GDM1 (cell line): Measurements from ENCODE around the gene NOL4.
"Not testable (repeated sequence)": the region's sequence is repeated elsewhere in the genome, so short reads cannot be mapped to it uniquely, and the experiment has no call there.

Source experiments
- DNase-seq: peaks from one replicate; lab custom pipeline; 2025; lab: John Stamatoyannopoulos, UW

Gene NOL4

GRCh38 chr18:34224423-34225217 is at the start of gene NOL4:
Gene NOL4 (minus strand): TSS chr18:34224913. CDS start chr18:34223253, 1,660 bp downstream.
- DNase-seq: no peak

- not testable (repeated sequence) for DNase-seq
Measured at GRCh38 chr18:34266029-34266428, 41.3 kb upstream of the NOL4 start.

DNA sequence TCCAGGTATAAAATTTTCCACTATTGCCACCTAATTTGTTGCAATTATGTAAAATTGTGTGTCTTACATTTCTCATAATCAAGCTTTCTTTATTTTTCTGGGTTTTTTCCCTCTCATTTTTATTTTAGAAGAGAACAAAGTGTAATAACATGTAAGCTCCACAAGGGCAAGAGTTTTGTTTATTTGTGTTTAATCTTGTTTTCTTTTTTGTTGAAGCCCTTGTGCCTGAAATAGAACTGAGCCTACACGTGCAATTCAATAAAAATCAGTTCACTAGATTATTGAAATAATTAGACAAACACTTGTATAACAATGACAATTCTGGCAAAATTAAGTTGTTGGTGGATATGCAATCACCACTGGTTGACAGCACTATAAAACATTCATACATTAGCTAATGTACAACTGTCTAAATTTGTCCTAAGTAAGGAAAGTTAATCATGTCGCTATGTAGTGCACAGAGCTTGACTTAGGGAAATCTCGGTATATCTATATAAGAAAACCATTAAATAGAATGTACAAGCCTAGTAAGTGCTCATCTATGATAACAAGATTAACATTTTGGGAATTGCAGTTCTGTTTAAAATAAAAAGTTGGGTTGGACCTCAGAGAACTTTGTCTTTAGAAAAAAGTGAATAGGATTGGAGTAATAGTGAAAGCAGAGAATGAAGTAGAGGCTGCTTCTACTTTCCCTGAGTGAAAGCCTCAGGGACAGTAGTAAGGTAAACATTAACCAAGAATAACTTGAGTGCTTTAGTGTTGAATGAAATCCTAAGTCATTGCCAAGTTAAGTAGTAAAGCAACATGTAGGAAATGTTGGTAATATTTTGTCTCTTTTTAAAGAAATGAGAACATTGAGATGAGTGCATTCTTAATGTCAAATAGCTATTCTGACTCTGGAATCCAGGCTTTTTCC is 37.4 kb upstream of the NOL4 start:
- no peak for DNase-seq

DNA sequence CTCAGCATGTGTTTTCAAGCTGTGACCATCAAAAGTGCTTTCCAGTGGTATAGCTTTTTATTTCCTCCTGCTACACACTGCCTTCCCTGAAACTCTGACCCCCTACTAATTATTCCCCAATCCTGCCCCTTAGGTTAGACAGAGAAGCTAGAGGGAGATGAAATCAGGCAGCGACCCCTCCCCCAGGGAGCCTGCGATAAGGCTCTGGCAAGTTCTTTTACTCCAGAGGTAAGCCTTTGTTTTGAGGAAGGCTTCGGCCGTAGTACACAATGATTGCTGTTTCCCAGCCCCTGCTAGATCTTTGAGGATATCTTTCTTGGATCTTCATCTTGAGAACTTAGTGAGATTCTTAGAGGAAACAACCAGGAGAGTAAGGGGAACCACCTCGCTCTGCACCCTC is 33.5 kb upstream of the NOL4 start:
- DNase-seq: no peak

GRCh38 chr18:34251919-34252318 is 27.2 kb upstream of the NOL4 start:
- no peak for DNase-seq

DNA sequence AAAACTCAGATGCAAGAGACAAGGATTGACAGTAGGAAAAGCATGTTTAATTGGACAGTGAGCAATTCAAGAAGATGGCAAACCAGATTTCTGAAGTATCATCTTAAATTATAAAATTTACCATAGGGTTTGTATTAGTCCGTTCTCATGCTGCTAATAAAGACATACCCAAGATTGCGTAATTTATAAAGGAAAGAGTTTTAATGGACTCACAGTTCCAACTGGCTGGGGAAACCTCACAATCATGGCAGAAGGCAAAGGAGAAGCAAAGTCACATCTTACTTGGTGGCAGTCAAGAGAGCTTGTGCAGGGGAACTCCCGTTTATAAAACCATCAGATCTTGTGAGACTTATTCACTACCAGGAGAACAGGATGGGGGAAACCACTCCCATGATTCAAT is 24.0 kb upstream of the NOL4 start:
- no peak for DNase-seq

GRCh38 chr18:34242739-34243138 is 18.0 kb upstream of the NOL4 start:
- no peak for DNase-seq

DNA sequence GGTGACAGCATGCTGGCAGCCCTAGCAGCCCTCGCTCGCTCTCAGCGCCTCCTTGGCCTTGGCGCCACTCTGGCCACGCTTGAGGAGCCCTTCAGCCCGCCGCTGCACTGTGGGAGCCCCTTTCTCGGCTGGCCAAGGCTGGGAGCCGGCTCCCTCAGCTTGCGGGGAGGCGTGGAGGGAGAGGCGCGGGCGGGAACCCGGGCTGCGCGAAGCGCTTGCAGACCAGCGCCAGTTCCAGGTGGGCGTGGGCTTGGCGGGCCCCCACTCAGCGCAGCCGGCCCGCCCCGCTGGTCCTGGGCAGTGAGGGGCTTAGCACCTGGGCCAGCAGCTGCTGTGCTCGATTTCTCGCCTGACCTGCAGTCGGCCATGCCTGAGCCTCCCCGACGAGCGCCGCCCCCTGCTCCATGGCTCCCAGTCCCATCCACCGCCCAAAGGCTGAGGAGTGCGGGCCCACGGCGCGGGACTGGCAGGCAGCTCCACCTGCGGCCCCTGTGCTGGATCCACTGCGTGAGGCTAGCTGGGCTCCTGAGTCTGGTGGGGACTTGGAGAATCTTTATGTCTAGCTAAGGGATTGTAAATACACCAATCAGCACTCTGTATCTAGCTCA is 9.2 kb upstream of the NOL4 start:
- not testable (repeated sequence) for DNase-seq

GRCh38 chr18:34225218-34225553 is 473 bp upstream of the NOL4 start:
- no peak for DNase-seq

DNA sequence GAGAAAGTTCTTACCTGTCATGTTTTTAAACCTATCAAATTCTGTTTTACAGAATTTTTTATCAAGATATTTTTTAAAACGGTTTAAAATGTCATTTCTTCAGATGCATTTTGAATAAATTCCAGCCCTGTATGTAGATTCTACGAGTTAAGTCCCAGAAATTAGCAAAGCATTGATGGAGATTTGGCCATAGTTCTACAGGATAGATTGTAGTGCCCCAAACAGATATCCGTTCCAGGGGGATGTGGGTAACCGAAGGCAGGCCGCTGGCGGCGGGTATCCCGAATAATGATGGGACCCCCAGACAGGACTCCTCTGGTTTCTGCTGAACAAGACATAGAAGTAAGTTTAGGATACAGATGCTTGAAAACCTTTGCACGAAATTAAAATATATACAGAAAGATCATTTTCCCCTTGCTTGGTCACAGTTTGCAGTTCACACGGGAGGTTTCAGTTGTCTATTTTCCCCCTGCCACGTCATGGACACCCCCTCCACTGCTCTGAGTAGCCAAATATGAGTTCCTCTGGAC is 755 bp downstream of the NOL4 start:
- DNase-seq: no peak

DNA sequence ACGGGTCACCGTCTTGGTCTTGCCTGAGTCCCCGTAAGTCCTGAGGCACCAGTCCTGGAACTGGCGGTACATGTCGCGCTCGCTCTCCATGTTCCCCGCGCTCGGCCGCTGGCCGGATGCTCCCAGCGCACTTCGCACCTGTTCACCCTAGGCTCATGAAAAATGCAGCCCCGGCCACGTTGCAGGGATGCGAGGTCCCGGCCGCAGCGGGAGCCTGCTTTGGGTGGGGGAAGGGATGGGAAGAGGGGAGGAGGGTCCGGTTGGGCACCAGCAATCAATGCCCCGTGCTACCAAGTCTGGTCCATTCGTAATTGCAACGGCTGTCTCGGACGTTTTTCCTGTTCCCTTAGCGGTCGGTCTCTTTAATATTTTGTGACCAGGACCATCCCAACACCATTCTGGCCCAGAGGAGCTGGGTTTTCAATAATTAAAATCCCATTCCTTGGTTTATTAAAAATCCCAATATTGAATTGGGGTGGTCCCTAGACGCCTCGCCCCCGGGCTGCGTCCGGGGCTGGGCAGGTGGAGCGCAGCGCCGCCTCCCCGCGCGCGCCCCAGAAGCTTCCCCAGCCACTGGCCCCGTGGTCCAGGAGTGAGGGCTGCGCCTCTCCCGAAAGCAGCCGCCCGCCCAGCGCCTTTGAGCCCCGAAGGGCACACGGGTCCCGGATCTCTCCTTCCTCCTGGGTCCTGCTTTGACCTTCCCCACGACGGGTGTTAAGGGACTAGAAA is 1.4 kb downstream of the NOL4 start:
- DNase-seq: no peak

DNA sequence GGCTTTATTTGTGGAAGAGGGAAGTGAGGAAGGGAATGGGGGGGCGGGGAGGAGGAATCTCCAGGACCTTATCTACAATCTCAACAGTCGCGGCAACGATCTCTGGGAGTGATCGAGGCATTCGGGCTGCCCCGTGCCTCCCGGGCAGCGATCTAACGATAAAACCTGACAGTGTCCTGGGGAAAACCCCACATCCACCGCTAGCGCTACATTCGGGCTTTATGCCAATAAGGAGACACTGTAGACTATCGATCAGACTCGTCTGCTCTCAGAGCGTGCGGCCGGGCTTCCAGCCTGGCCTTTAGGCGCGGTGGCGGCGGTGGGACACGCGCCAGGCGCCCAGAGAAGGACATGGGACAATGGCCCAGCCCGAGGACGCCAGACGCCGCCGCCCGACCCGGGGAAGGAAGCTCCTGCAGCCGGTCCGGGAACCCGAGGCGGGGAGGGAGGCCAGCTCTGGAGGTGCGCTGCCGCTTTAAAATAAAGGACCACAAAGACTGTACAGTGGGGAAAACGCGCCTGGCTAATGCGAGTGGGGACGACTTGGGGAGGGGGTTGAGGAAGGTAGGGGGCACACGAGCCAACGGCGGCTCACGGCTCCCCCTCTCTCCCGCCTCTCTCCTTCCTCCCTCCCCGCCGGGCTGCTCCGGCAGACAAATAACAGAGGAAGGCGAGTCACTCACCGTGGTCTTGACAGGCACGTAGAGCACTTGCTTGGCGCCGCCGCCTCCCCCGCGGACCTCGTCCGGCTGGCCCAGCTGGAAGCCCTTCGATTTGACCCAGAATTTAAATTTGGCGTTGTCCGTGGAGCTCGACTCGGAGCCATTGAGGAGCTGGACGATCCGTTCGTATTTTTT is 2.2 kb downstream of the NOL4 start:
- DNase-seq: no peak

DNA sequence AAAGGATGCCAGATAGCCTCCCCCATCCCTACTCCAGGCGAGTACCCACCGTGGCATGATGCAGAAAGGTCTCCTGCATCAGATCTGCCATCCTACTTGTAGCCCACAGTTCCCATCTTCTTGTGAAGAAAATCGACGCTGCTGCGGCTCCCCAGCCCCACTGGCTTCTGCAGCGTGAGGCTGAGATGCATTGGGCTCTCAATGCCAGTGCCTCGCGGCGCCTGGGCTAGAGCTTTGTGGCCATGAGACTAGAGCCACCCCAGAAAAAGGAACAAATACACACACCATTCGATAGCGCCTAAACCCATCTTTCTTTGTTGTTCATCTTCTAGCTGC is 2.8 kb downstream of the NOL4 start:
- no peak for DNase-seq

DNA sequence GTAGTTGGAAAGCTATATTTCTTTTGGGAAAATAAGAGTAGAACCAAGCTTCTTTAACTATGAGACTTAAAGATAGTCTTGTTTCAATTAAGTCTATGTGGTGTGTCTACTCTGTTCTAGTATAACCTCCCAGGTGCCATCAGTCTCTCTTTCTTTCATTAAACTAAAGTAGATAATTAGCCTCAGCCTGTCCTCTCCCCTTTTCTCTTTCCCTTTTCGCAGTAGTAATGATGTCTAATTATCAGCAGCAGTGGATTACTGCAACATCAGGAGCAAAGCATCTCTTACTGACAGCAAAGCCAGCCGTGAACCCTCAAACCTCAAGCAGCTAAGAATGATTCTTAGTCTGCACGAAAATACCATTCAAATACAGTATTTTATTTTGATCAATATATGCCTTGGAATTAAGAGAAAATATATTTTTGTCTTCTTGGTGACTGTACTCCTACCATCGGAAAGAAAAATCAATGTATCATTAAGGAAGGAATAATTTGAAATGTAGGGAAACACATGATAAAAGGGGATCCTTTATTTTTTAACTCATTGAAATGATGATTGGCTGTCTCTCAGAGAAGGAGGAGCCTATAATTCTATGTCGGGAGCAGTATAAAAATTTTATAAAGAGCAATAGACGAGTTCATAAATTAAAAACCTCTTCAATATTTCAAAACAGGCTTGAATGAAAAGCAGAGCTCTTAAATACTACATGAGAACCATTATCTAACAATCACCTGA is 4.5 kb downstream of the NOL4 start:
- DNase-seq: no peak

- no peak for DNase-seq
Measured at GRCh38 chr18:34219651-34220050, 5.1 kb downstream of the NOL4 start.

- no peak for DNase-seq
Measured at GRCh38 chr18:34212511-34212910, 12.2 kb downstream of the NOL4 start.

DNA sequence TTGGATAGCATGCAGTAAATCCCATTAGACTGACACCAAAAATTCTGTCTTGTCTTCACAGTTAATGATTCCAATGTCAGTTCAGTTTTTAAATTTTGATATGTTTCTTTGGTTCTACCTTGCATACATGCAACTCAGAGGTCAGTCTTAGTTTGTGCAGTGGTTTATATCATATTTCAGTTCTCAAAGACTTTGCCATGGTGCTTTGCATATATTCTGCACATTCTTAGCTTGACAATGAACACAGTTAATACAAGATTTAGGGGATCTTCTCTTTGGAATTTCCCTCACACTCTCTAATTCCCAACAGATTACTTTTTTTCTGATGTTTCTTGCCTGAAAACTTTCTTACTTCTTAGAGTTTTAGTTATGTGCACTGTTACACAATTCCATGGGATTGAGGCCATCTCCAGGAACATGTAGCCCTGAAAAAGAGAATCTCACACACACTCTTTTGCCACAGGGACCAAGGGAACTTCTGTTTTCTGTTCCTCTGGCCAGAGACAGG is 17.3 kb downstream of the NOL4 start:
- DNase-seq: no peak

DNA sequence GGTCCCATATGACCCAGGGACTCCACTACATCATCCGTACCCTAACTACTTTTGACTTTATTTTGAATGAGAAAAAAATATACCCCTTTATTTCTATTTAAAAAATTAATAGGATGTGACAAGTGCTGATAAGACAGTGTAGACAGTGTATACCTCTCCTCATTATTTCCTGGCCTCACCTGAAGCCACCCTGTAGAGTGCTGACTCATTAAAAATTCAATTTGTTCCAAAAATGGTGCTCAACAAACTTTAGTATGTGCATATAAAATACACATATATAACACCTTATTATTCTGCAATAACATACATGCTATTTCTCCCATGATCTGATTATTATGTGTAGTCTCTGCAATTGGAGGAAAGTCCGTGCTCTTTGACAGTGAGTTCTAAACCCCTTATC is 20.8 kb downstream of the NOL4 start:
- DNase-seq: no peak

DNA sequence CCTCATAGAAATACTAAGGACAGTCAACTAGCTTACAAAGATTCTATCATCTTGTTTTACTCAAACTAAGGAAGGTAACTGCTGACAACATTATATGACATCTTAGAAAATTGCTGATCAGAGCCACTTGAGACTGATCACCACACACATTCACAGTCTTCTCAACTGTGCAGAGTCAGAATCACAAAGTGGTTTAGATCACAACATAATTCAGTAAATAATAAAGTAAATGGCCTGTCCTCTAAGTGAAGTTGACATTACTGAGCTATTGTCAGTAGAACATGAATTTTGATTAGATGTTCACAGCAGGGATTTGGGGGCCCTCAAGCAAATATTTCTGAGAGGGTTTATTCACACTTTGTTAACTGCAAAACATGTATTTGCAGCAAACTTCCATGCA is 28.5 kb downstream of the NOL4 start:
- DNase-seq: no peak

DNA sequence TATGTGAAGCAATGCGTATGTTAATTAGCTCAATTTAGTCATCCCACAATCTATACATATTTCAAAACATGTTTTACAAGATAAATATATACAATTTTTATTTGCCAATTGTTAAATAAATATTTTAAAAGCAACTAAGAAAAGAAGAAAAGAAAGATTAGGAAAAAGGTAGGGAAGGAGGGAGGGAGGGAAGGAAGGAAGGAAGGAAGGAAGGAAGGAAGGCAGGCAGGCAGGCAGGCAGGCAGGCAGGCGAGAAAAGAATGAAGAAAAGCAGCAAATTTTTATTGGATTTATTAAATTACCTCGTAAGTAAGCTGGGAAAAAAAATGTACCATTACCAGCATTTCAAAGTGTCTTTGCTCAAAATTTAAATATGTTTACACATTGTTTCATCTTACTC is 30.5 kb downstream of the NOL4 start:
- no peak for DNase-seq
